Hippocampal formation (tissue), 2 donors: ENCODE data around the gene ANO3.
A peak's percentile ranks its signal among the peaks of the same experiment; 100 is the strongest.
"Not testable (repeated sequence)": the region's sequence is repeated elsewhere in the genome, so short reads cannot be mapped to it uniquely, and the experiment has no call there.

Source experiments
- DNase-seq, 2 donors: peaks; one replicate each; lab custom pipeline; 2025; lab: John Stamatoyannopoulos, UW

The ANO3 gene

DNA sequence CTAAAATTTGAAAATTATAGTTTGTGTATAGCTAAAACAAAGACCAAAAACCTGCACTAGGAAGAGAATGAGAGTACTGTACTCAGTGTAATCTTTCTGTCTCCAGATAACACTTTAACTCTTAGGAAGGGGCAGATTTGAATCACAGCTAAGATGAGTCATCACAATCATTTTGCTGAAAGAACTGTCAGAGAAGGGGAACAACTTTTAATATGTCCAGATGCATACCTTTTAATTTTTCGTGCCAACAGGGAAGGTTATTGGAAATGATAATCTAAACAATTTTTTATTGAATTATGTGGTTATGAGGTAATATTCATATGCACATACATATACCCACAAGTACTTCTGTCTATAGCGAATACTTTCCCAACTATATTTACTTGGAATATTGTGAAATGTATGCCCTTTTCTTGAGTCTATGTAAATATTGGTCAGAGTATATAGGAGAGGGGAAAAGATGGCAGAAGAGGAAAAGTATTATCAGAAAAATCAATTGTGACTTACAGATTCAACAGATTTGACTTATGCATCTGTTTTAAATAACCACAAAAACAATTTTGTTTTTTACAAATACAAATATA is 291.2 kb downstream of the ANO3 start:
- DNase-seq, result no peak

DNA sequence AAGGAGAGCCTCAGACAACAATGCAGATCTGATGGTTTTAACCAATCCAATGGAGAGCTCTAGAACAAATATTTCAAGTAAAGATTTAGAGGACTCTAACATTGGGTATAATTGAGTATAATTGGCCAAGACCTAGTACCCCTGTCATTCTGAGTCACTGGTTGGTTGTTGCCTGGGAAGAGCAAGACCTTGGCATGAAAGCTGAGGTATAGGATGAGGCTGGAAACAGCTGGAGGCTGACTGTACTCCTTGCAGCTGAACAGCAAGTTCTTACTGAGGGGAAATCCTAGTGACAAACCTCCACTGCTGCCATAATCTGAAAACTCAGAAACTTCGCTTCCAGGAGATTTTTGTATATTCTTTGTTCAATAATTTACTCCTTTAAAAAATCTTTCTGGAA is 294.4 kb downstream of the ANO3 start:
- no peak for DNase-seq

DNA sequence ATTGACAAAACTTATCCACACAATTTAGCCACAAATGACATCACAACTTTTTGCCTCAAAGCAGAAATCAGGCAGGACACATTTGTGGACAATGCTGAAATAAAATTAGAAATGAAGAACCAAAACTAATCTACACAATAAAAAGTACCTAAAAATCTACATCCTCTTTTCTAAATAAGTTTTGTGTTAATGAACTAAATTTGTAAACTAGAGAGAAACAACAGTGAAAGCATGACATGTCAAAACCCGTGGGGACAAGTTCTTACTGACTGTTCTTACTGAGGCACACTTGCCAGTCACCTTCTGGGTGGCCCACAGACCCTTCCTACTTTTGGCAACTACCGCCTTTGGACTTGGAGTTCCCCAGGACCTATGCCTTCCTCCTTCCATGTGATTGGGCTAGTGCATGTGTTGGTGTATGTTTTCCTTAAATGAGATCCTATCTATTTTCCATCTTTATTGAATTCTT is 300.8 kb downstream of the ANO3 start:
- DNase-seq, result no peak

DNA sequence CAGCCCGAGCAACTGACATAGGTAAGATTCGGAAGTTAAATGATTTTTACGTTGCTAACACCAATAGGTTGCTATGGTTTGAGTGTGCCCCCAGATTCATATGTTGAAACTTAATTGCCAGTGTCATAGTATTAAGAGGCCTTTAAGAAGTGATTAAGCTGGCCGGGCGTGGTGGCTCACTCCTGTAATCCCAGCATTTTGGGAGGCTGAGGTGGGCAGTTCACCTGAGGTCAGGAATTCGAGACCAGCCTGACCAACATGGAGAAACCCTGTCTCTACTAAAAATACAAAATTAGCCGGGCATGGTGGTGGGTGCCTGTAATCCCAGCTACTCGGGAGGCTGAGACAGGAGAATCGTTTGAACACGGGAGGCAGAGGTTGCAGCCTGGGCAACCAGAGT is 311.4 kb downstream of the ANO3 start:
- DNase-seq, result not testable (repeated sequence)

DNA sequence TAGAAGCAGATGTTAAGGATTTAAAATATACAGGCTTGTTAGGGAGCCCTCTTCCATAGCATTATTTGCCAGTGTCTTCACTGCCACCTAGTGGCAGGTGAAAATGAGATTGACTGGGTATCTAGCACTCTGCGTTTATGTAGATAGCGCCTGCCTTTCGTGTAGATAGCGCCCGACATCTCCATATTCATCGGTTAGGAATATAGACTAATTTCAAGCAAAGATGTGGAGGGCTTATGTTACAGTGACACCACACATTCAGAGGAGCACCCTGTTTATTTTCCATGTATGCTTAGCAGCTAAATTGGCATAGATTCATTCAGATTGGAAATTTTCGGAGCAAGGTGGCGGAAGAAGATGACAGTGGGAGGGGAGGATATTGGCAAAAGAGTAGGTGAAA is 318.0 kb downstream of the ANO3 start:
- peak; percentile 7 to 37 for DNase-seq

DNA sequence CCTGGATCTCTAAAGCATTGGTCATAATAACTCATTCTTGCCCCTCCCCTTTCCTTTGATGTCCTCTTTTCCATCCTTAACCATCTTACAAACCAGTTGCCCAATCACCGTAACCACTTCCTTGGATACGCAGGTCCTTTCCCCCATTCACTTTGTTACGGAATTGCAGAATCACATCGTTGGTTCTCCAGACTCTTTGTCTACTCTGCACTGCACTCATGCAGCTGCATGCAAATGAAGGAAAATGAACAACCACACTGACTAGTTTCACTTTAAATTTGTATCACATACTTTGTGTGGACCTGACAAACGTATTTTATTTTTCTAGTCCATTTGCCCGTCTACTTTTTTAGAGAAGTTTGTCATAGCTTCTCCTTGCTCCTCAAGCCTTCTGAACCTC is 320.0 kb downstream of the ANO3 start:
- no peak for DNase-seq

DNA sequence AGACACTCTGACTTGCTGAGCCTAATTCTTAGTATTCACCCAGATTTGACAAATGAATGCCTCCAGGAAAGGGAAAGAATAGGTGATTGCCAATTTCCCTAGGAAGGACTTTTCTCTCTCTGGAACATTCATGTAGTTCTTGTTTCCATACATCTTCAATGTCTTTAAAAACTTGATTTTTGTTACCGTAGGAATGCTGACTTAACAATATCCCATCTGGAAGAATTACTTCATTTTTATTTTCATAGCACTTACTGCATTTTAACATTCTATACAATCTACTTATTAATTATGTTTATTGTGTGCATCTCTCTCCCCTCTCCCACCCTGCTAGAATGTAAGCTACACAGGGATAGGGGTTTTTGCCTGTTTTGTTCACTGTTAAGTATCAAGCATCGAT is 323.4 kb downstream of the ANO3 start:
- no peak for DNase-seq

DNA sequence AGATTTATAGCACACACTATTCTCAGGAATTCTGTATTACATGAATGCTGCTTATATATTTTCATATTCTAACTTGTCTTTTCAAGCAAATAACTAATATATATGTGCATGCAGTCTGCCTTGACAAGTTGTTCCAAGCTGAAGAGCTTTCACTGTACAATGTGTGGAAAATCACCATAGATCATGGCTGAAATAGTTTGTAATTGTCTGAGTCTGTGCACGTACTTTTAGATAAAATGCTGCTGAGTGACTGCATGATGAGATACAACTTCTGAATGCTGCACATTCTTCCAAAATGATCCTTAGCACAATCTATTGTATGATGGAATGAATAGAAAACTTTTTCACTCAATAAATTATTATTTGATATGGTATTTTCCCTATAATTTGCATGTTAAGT is 331.0 kb downstream of the ANO3 start:
- no peak for DNase-seq

DNA sequence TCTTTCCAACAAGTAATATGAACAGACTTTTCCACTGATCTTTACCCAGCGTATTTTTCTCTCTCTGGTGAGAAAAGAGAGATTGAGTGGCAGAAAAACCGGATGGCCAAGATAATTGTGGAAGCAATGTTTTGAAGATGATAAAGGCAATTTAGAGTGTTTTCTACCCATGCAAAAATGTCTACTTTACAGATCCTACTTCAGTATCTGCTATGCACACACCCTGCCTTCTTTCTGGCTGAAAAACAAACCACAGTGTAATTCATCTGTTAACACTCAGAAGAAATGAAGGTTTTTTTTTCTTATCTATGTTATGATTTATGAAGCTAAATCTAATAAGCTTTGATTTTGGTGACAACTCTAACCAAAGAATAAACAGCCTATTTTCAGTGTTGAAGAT is 333.1 kb downstream of the ANO3 start:
- DNase-seq, result no peak

DNA sequence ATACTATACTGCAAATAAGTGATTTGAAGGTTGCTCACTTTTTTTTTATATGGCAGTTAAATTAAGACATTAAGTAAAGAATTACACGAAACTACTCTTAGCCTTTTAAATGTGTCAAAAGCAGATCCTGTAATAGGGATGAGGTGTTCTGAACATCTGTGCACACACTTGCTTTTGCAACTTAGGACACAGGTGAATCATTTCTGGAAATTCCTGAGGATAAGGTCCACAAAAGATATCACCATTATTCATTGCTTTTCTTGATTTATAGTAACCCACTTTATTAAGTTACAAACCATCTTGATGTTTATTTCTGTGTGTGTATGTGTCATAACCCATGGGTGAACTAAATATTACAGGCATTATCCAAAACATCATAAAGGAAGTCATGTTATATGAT is 334.0 kb downstream of the ANO3 start:
- DNase-seq, result no peak

DNA sequence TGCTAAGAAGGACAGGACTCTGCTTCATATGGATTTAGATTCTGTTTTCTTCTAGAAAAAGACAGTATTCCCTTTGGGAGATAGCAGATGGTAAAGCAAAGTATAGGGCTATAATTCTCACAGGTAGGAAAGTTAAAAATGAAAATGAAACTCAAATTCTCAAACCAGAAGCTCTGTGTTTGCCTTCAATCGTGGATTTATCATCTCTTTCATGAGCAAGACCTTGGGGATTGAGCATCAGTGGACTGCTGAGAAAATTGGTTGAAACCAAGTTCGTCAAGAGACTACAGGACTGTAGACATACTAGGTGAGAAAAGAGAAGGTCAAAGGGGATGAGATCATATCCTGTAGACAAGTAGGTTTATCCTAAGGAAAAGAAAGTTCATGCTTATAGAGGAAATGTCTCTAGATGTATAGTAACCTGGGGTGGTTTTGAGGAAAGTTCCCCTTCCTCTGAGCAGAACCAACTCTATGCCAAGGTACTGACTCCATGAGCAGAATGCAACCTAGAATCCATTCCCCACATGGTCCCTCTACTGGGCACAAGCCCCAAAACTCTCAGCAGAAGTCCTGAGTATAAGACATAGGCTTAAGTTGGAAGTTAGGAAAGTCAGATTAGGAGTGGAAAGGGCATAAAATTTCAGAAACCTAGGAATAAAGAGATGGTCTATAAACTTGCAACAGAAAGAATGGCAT is 343.5 kb downstream of the ANO3 start:
- no peak for DNase-seq

DNA sequence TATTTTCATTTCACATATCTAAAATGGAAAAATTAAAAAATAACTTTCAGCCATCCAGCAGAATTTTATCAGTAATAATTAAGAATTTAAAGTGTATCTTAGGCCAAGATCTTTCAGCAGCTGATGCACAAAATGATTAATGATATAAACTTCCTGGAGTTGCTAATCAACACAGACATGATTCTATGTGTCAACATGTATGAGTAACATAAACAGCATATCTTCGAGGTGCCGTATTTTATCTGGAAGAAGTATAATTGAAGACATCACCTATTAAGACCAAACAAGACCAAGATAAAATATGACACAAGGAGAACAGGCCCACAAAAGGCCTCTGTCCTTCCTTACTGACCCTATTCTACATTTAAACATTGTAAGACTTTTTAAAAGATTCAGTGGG is 344.7 kb downstream of the ANO3 start:
- DNase-seq, result no peak

DNA sequence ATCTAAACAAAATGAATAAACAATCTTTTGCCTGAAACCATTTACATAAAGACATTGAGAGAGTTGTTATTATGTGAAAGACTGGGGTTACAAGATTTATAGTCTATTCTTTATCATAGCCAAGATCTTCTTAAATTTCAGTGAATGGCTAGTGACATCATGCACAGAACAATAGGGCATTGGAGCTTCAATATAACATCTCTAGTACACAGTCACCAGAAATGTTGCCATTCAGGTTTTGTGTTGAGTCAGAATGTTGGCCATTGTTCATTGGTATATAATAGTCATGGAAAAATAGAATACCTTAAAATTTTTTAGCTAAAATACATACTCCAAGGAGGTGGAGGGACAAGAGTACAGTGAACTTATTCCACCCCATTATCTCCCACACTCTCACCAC is 345.6 kb downstream of the ANO3 start:
- no peak for DNase-seq

DNA sequence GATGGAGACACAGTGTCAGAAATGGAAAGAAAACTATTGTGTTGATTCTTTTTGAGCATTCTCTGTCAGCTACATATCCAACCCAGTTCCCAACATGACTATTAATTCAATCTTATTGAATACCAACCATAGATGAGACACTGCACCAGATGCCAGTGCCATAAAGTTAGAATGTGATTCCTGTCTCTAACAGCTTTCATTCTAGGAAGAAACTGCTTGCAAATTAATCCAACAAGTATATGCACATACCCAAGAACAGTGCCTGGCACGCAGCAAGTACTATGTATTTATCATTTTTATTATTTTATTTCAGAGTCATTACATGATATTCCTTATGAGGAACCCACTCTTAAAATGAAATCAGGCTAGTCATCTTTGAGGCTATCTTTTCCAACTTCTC is 355.4 kb downstream of the ANO3 start:
- no peak for DNase-seq

DNA sequence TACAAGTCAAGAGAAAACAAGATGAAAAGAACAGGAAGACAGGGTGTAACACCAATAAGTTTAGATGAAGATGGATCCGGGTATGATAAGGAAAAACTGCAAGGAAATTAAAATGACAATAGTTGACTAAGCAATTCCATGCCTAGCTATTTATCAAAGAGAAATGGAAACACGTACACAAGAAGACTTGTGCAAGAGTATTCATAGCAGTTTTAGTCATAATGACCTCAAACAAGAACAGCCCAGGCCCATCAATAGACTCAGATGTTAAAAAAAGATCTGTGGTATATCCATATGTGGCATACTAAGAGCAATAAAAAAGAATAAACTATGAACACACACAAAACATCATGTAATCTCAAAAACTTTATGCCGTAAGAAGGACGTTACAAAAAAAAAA is 356.8 kb downstream of the ANO3 start:
- no peak for DNase-seq

DNA sequence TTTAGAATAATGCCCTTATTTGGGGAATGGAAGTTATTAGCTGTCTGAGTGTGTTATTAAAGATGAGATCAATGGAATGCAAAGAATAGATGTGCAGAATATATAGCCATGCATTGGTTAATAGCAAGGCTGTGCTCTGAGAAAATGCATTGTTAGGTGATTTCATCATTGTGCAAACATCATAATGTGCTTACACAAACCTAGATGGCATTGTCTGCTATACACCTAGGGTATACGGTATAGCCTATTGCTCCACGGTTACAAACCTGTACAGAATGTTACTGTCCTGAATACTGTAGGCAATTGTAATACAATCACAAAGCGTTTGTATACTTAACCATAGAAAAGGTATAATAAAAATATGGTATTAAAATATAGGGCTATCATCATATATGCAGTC is 364.4 kb downstream of the ANO3 start:
- DNase-seq, result no peak

DNA sequence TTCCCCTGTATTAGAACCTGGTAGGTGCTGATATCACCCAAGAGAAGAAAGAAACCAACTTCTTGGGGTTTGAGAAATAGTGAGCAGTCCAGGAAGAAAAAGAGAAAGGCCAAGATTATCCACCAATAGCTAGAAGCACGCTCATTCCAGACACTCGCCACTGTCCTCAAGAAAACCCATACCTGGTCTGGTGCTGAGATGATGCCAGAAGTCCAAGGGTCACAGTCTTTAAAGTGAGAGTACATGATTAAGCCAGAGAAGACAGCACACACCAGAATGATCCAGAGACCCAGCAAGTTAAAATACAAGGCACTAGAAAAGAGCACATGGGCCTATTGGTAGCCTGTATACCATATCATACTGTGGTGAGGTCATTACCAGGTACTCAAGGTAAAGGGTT is 366.3 kb downstream of the ANO3 start:
- DNase-seq, result no peak

DNA sequence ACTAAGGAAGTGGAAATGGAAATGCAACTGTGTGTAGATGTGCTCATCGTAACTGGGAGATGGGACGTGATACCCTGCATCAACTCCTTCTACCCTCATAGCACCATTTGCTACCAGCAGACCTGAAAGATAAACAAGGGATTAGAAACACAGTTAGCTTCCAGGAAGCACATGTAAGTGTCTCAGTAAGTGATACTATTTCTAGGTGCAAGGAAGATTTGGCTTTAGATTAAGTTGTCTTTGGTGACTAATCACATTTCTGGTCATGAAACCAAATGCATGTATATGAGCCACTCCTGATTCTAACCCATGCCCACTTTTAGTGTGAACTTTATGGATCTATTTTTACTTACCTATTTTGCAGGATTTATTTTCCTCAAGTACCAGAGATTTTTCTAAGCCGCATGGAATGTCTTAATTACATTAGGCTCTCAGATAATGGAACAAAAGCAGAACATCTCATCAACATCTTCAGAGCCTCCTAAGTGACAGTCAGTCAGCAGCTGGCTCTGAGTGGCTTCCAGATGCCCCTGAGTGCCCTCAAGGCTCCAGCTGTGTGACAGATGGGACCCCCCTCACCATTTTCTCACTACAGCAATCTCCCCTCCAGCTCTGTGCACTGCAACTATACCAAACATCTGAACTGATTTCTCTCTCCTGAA is 368.8 kb downstream of the ANO3 start:
- DNase-seq, result no peak

DNA sequence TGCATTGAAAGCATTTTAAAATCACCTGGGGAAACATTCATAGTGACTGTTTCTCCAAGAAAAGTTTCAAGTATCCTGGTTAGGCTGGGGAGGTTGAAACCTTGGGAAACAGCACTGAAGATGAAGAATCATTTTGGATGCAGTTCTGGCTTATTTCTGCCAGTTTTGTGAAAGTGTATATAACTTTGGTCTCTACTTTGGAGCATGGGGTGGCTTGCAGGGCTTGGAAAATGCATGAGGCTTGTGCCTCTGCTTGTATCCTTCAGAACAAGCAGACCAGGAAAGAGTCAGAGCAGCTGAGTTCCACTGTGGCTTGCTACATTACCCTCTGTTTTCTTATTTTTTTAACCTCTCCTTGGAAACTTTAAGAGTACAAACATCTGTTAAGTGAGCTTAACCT is 370.5 kb downstream of the ANO3 start:
- DNase-seq, result no peak

DNA sequence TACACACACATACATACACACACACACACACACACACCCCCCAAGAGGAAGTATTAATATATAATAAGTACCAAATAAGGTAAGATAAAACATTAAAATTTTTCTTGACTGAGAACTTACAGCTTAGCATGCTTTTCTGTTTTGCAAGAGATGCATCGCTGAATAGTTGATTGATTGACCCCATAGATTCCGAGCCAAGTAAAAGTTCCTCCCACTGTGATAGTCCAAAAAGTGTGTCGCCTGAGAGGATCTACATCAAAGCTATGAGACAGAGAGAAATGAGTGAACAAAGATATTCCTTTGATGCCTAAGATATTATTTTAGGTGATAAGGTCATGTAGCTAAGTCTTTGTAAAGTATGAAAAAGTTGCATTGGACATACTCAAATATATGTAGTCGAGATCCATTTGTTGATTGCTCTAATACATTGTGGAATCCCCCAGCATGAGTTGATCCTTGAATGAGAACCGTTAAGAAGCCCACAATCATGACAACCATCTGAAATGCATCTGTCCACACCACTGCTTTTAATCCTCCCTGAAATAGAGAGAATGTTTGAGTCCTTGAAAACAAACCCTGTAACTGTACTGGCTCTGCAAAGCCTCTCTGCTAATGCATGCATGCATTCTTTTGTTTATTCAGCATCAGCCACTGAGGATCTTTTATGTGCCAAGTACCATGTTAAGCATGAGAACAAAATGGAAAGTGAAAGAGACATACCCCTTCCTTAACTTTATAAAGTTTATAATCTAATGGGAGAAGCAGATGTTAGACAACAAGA is 371.7 kb downstream of the ANO3 start:
- DNase-seq, result no peak

DNA sequence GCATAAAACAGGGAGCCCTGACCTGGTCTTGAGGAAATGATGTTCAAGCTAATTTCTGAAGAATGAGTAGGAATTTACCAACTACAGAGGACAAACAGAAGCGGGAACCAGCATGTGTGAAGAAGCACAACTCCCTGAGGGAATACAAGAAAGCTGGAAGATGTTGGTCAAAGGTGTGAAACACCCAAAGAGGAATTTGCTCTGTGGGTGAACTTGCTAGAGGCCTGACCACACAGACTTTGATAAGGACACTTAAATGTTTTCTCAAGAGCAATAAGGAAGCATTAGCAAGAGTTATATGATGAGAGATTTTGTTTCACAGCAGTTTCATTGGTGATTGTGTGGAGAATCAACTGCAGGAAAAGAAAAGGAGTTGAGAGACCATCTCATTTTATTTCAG is 372.3 kb downstream of the ANO3 start:
- no peak for DNase-seq

DNA sequence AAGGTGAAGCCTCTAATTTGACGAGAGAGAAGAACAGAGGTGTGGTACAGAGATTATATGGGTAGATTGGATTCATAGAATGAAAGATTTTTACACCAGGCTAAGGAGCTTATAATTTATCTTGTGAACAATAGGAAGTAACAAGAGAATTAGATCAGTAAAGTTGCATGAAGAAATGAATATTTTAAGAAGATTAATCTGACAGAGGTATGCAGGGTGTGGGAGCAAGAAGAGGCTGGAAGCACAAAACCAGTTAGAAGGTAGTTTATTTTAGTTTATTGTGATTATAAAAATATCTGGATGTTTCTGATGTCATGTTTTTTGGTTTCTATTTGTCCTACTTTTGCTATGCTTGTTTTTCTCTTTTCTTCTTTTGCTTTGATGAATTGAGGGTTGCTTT is 374.3 kb downstream of the ANO3 start:
- DNase-seq, result no peak
